HS-5 (cell line): ENCODE data around the gene FANCF.
"Not testable (repeated sequence)": the region's sequence is repeated elsewhere in the genome, so short reads cannot be mapped to it uniquely, and the experiment has no call there.

Experiments used
- DNase-seq: peaks from one replicate; pipeline ENCODE4 v3.0.0-alpha.2; 2012; ENCODE audit warnings: low read depth

Gene FANCF

GRCh38 chr11:22625448-22626287 lies at the start of gene FANCF:
Gene FANCF (minus strand): TSS chr11:22625823. CDS start chr11:22625810, 13 bp downstream.
- peak; percentile 98 for DNase-seq

DNA sequence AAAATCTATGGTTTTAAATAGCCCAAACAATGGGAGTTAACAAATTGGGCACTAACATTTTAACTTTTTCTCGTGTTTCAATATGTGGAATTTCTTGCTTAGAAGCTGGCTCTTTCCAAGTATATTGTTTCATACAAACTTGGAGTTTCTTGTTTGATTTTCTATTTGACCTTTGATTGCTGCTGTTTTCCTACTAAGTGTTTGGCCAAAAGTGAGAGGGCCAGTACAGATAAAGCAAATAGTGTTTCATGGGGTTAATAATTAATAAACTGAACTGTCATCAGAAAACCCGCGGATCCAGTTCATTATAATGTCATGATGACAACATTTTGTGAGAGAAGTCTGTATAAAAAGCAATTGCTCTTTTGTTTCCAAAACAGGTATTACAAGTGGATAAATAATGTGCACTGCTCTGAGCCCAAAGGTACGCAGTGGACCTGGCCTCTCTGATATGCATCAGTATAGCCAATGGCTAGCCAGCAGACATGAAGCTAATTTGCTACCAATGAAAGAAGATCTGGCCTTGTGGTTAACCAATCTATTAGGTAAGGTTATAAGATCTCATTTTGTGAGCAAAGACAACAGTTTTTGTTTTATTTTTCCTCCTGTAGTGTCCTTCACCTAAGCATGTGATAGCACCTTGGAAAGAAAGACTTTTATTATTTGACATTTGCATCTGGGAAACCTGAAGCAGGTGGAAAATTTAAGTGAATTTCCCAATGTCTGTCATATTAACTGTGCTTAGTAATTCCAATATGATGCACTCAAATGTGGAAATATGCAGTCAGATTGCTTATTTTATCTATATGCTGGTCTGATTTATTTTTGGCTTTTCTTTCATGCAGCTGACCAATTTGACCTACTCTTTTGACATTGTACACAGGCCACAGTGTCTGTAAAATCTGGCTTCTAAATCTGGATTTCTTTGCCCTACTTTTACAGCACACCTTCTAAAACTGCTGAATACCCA lies 49.1 kb upstream of the FANCF start:
- no peak for DNase-seq

GRCh38 chr11:22671751-22672150 lies 46.1 kb upstream of the FANCF start:
- DNase-seq = no peak

DNA sequence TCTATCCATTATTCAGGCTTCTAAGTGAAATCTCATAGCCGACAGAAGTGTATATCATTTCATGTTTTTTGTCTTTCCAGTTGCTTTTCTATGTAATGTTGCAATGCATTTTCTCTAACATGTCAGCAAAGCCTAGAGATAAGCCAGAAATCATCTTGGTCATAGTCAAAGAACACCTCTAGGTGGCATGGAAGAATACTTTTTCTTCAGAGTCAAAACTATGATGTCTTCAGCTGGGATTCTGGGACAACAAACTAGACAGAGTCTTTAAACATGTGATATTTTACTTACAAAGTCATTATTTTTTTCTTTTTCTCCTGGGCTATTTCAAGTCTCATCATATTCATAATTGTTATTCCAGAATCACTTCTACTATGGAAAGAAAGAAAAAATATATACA lies 45.2 kb upstream of the FANCF start:
- DNase-seq = no peak

DNA sequence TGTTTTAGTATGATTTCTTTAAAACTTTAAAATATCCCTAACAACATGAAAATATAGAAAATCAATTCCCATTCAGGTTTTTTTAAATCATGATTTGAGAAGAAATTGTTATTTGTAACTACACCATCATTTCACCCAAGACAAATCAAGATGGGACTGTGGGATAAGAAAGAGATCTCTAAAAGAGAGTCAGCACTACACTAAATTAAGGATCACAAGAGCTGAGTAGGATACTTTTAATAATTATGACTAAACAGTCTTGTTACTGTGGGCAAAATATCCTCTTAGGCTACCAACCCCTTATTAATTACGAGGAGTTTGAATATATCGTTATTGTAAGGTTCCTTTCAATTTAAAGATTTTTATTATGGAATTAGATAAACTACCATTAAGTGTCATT lies 43.7 kb upstream of the FANCF start:
- no peak for DNase-seq

DNA sequence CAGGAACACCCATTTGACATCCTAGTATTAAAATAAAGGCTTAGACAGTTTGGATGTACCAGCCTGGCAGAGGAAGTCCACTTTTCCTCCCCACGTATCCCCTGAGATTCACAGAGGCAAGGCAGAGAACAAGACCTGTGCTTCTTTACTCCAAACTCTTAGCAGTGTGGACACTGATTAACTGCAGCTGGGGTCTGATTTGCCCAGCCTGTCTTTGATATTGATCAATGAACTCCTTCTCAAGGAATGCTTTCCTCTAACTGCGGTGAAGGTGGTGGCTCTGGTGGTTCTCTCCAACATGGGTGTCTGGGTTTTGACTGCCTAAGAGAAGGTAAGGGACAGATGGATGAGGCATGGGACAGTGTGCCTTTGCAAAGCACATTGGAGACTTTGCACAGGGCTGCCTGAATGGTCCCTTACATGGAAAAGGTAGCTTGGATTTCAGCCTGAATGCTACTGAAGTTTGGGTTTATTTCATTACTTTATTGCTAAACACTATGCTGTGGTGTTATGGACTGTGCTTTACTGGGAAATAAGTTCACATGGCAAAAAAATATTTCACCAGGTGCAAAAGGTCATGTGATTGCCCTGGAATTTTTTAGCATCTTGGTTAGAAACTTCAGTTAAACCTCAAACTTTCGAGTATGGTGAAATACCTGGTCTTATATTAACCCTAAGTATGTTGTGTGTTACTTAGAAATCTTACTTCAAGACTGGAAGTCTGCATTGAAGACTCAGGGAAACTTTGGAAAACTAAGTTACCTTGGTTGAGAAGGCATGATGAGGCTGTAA lies 42.6 kb upstream of the FANCF start:
- DNase-seq = no peak

DNA sequence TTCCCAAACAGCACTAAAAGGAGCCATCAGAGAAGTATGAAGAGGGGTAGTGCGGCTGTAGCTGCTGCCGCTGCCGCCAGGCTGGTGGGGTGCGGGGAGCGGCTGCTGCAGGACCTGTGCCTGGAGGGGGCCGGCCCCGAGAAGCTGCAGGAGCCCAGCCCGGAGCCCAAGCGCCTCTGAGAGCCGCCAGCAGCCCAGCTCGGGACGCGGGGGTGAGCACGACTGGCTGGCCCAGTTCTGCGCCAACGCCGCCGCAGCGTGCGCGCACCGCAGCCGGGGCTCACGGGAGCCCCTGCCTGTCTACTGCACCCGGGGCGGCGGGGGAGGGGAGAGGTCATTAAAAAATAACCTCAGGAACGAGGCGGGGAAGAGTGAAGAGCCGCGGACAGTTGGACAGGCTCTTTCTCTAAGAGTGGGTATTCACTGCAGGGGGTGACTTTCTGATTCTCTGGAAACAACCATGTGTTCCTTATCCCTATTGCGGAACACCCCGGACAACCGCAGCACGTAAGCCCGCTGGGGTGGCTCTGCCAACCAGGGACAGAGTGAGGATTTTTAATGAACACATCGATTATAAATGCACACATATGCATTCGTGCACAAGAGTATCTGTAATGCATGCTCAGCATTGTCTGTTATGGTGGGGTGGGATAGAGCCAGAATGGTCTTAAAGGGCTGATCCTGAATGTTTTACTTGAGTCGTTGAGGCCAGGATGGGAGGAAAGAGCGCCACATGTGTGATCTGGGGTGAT lies 41.2 kb upstream of the FANCF start:
- no peak for DNase-seq

- DNase-seq = no peak
Observed at GRCh38 chr11:22666325-22666687, 40.7 kb upstream of the FANCF start, which contains the start of gene GAS2. Gene GAS2 (plus strand): TSS chr11:22666611. CDS start chr11:22674870, 8,259 bp downstream.

GRCh38 chr11:22659783-22660182 lies 34.2 kb upstream of the FANCF start:
- DNase-seq = no peak

DNA sequence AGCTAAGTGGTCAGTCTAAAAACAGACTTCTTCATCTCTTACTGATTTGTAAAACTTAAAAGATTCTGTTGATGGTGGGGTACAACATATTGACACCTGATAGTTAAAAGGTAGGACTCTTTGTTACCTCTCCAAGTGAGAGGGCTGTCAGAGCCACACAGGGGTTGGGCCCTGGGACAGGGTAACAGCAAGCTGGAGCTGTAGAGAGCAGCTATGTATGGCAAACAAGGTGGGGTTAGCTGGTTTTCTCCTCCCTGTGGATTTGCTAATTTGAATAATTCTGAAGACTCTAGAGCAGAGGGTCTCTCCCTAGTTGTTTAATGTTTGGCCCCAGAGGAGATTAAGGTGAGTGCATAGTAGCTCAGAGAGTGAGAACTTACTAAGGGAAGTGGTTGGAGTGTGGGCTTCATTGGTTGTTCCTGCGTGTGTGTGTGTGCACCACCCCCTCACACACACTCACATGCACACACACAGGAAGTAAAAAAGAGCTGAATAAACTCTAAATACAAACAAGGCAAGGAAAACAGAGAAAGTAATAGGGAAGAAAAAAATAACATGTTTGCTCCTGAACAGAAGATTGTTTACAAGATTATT lies 31.6 kb upstream of the FANCF start:
- DNase-seq = no peak

DNA sequence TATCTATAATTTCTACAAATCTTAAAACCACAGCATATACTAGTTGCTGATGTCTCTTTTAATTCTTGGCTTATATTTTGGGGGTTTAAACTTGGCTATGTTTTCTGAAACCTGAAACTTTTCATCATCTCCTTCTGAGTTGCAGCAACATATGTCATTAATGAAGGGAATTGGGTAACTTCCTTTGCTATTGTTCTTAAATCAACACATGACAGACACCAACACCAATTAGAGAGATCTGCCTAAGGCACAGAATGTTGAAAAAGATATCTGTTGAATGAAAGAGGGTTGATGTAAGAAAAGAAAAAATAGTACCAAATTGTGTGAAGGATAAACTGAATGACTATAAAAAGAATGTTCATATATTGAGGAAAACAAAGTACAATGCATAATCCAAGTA lies 30.5 kb upstream of the FANCF start:
- no peak for DNase-seq

DNA sequence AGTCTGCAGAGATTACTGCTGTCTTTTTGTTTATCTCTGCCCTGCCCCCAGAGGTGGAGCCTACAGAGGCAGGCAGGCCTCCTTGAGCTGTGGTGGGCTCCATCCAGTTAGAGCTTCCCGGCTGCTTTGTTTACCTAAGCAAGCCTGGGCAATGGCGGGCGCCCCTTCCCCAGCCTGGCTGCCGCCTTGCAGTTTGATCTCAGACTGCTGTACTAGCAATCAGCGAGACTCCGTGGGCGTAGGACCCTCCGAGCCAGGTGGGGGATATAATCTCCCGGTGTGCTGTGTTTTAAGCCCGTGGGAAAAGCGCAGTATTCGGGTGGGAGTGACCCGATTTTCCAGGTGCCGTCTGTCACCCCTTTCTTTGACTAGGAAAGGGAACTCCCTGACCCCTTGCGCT lies 26.7 kb upstream of the FANCF start:
- DNase-seq = not testable (repeated sequence)

DNA sequence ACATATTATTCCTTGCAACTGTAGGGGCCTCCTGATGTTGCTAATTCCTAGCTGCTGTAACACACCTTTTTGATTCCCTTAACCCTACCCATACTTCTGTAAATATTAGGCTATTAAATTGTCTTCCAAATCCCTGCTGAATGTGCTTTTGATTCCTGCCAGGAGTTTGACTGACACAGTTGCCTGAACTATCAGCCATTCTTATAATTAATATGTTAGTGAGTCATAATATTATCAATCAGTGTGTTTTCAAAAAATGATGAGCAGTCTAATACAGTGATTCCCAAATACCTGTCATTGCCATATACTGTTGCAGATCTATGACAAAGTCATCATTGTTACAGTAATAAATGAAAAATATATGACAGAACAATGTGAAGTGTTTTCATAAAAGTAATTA lies 15.9 kb upstream of the FANCF start:
- DNase-seq = no peak

DNA sequence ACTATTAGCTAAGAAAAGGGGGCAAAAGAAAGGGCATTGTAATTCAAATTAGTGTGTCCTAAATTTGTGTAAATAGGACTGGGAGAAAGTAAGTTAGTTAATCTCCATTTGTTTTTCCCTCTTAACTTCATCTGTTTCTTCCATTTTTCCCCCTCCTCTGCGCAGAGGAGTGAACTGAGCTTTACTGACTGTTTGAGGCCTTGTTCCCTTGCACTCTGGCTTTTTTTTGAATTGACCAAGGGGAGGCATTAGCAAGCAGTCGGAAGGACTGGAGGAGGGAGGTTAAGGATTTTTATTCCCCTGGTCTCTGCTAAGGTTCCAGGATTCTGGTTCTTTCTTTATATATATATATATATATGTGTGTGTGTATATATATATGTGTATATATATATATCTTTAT lies 15.2 kb upstream of the FANCF start:
- DNase-seq = no peak

- DNase-seq = no peak
Observed at GRCh38 chr11:22635689-22636088, 10.1 kb upstream of the FANCF start.

- DNase-seq = no peak
Observed at GRCh38 chr11:22634897-22635629, 9.4 kb upstream of the FANCF start.

GRCh38 chr11:22633354-22633902 lies 7.8 kb upstream of the FANCF start:
- no peak for DNase-seq

GRCh38 chr11:22627421-22627820 lies 1.8 kb upstream of the FANCF start:
- DNase-seq = no peak

- DNase-seq = no peak
Observed at GRCh38 chr11:22626573-22627239, 1.1 kb upstream of the FANCF start.
